NK-92 (cell line): ENCODE data around the gene CCDC124.

Experiments
- DNase-seq: peaks from one replicate; lab custom pipeline; 2025; ENCODE audit not compliant: unreplicated experiment; lab: John Stamatoyannopoulos, UW

CCDC124 gene

GRCh38 chr19:17951990-17952976 is 19.5 kb downstream of the CCDC124 start:
- DNase-seq: no peak

- no peak for DNase-seq
These were observed 20.5 kb downstream of the CCDC124 start for GRCh38 chr19:17953316-17953801.

- DNase-seq: no peak
These were observed 21.1 kb downstream of the CCDC124 start for GRCh38 chr19:17953869-17954268.

GRCh38 chr19:17954401-17954800 is 21.6 kb downstream of the CCDC124 start:
- DNase-seq: no peak

- no peak for DNase-seq
These were observed 24.5 kb downstream of the CCDC124 start for GRCh38 chr19:17957149-17957849.

- no peak for DNase-seq
These were observed 25.1 kb downstream of the CCDC124 start for GRCh38 chr19:17957885-17958284.

GRCh38 chr19:17963936-17964691 is 31.3 kb downstream of the CCDC124 start:
- no peak for DNase-seq

- no peak for DNase-seq
These were observed 32.7 kb downstream of the CCDC124 start for GRCh38 chr19:17965370-17966128.

GRCh38 chr19:17966129-17966483 is 33.3 kb downstream of the CCDC124 start:
- no peak for DNase-seq

- no peak for DNase-seq
These were observed 33.9 kb downstream of the CCDC124 start, which contains the start of gene KCNN1 for GRCh38 chr19:17966550-17967256. TSS of gene KCNN1 (plus strand) at chr19:17967107. CDS start at chr19:17973889, 6,782 bp downstream.

- no peak for DNase-seq
These were observed 34.6 kb downstream of the CCDC124 start for GRCh38 chr19:17967257-17968051.

- DNase-seq: no peak
These were observed 35.5 kb downstream of the CCDC124 start for GRCh38 chr19:17968362-17968761.

GRCh38 chr19:17969096-17969792 is 36.4 kb downstream of the CCDC124 start:
- no peak for DNase-seq

- no peak for DNase-seq
These were observed 39.4 kb downstream of the CCDC124 start for GRCh38 chr19:17972230-17972629.

GRCh38 chr19:17973759-17974158 is 40.9 kb downstream of the CCDC124 start:
- DNase-seq: no peak

- DNase-seq: no peak
These were observed 41.7 kb downstream of the CCDC124 start for GRCh38 chr19:17974551-17974950.

GRCh38 chr19:17975032-17975431 is 42.2 kb downstream of the CCDC124 start:
- no peak for DNase-seq

- DNase-seq: no peak
These were observed 44.2 kb downstream of the CCDC124 start for GRCh38 chr19:17977021-17977420.
